Dedifferentiated amniotic fluid mesenchymal stem cell (primary cell): ENCODE results near the gene KLHL22.
A peak's percentile ranks its signal among the peaks of the same experiment; 100 is the strongest.
"Not testable (repeated sequence)": the region's sequence is repeated elsewhere in the genome, so short reads cannot be mapped to it uniquely, and the experiment has no call there.

ENCODE experiments used
- DNase-seq: peaks from one replicate; pipeline ENCODE4 v3.0.0-alpha.2; 2016; ENCODE audit errors: extremely low spot score

Gene KLHL22

GRCh38 chr22:20494978-20495860 is at the start of gene KLHL22:
KLHL22 (minus strand) TSS chr22:20495795; CDS start chr22:20489211, 6,584 bp downstream.
- peak; percentile 24 for DNase-seq

- not testable (repeated sequence) for DNase-seq
Observed at GRCh38 chr22:20545318-20545634, 49.7 kb upstream of the KLHL22 start.

- DNase-seq: no peak
Observed at GRCh38 chr22:20542736-20543135, 47.1 kb upstream of the KLHL22 start.

- no peak for DNase-seq
Observed at GRCh38 chr22:20542055-20542454, 46.5 kb upstream of the KLHL22 start.

GRCh38 chr22:20538875-20539274 is 43.3 kb upstream of the KLHL22 start:
- DNase-seq: not testable (repeated sequence)

- DNase-seq: no peak
Observed at GRCh38 chr22:20537983-20538382, 42.4 kb upstream of the KLHL22 start.

GRCh38 chr22:20537325-20537756 is 41.7 kb upstream of the KLHL22 start:
- no peak for DNase-seq

GRCh38 chr22:20536590-20537324 is 41.2 kb upstream of the KLHL22 start:
- no peak for DNase-seq

- no peak for DNase-seq
Observed at GRCh38 chr22:20533879-20534265, 38.3 kb upstream of the KLHL22 start.

GRCh38 chr22:20533095-20533878 is 37.7 kb upstream of the KLHL22 start:
- DNase-seq: no peak

- DNase-seq: no peak
Observed at GRCh38 chr22:20532256-20532993, 36.8 kb upstream of the KLHL22 start.

GRCh38 chr22:20531404-20532201 is 36.0 kb upstream of the KLHL22 start:
- peak; percentile 78 for DNase-seq

- no peak for DNase-seq
Observed at GRCh38 chr22:20531154-20531403, 35.5 kb upstream of the KLHL22 start.

- peak; percentile 67 for DNase-seq
Observed at GRCh38 chr22:20530368-20531153, 35.0 kb upstream of the KLHL22 start.

GRCh38 chr22:20528405-20528978 is 32.9 kb upstream of the KLHL22 start:
- no peak for DNase-seq

GRCh38 chr22:20526628-20527355 is 31.2 kb upstream of the KLHL22 start:
- DNase-seq: no peak

GRCh38 chr22:20526305-20526627 is 30.7 kb upstream of the KLHL22 start:
- no peak for DNase-seq

GRCh38 chr22:20525048-20525447 is 29.5 kb upstream of the KLHL22 start:
- no peak for DNase-seq

GRCh38 chr22:20524004-20524481 is 28.4 kb upstream of the KLHL22 start:
- no peak for DNase-seq
